Epithelial cell of esophagus (primary cell): ENCODE results near the gene MDK.
A peak's percentile ranks its signal among the peaks of the same experiment; 100 is the strongest.

Experiments used
- DNase-seq: peaks from one replicate; pipeline ENCODE4 v3.0.0; 2010; ENCODE audit warnings: low read depth
- H3K4me3 ChIP-seq: 2 replicates; pipeline ENCODE4 v1.5.1; 2011; ENCODE audit warnings: mild to moderate bottlenecking, low read length, control low read depth
- CTCF ChIP-seq: IDR thresholded peaks from 2 replicates; pipeline ENCODE4 v1.5.1; 2011; ENCODE audit warnings: low read depth, mild to moderate bottlenecking, low read length, control low read depth, inconsistent platforms; ENCODE audit not compliant: insufficient read depth; ENCODE audit errors: missing control alignments

Gene MDK

GRCh38 chr11:46418751-46419150, 37.3 kb downstream of the MDK start:
- no peak for TF ChIP-seq CTCF
- no peak for DNase-seq
- H3K4me3 ChIP-seq: no peak overlapping the region

GRCh38 chr11:46420513-46420912, 39.0 kb downstream of the MDK start:
- no peak overlapping the region for H3K4me3 ChIP-seq
- no peak for DNase-seq
- TF ChIP-seq CTCF: no peak

- no peak for DNase-seq
- TF ChIP-seq CTCF: no peak
- H3K4me3 ChIP-seq: no peak overlapping the region
Observed at GRCh38 chr11:46421257-46421880, 39.9 kb downstream of the MDK start.

GRCh38 chr11:46422588-46422987, 41.1 kb downstream of the MDK start:
- TF ChIP-seq CTCF: no peak
- H3K4me3 ChIP-seq: no peak overlapping the region
- no peak for DNase-seq

GRCh38 chr11:46426233-46426991, 44.9 kb downstream of the MDK start:
- no peak for DNase-seq
- no peak overlapping the region for H3K4me3 ChIP-seq
- TF ChIP-seq CTCF: no peak

- no peak for TF ChIP-seq CTCF
- H3K4me3 ChIP-seq: no peak overlapping the region
- peak; percentile 28 for DNase-seq
Observed at GRCh38 chr11:46427364-46427763, 45.9 kb downstream of the MDK start.

- no peak for DNase-seq
- no peak for TF ChIP-seq CTCF
- H3K4me3 ChIP-seq: no peak overlapping the region
Observed at GRCh38 chr11:46429717-46430116, 48.2 kb downstream of the MDK start.
